Liver (tissue), 9 donors: ENCODE measurements around the gene SLIT1. TPM values are rescaled to one million over a fixed set of nuclear protein-coding genes. Genes with fewer than 3 reads are reported as not detected.

ENCODE experiments used
- DNase-seq: peaks from one replicate; pipeline ENCODE4 v3.0.0-alpha.2; 2017; ENCODE audit warnings: low spot score
- H3K27ac ChIP-seq, 2 donors: one replicate each; pipeline ENCODE4 v1.7.0; 2013; ENCODE audit warnings: inconsistent platforms in 2 of 2, low read length in 2 of 2, control low read depth in 1 of 2, low read depth in 1 of 2, mild to moderate bottlenecking in 1 of 2
- H3K27me3 ChIP-seq, 4 donors: one replicate each; pipeline versions ENCODE4 v1.6.1 to v1.7.0; 2013; ENCODE audit warnings: low read length in 3 of 4, inconsistent platforms in 1 of 4, mild to moderate bottlenecking in 1 of 4, moderate library complexity in 1 of 4; ENCODE audit not compliant: control insufficient read depth in 4 of 4, insufficient read depth in 4 of 4
- H3K36me3 ChIP-seq, 4 donors: one replicate each; pipeline versions ENCODE4 v1.6.1 to v1.7.0; 2013; ENCODE audit warnings: low read length in 3 of 4, mild to moderate bottlenecking in 3 of 4, low read depth in 1 of 4, moderate library complexity in 1 of 4; ENCODE audit not compliant: control insufficient read depth in 4 of 4, insufficient read depth in 3 of 4
- H3K4me1 ChIP-seq, 4 donors: one replicate each; pipeline versions ENCODE4 v1.6.1 to v1.7.0; 2013; ENCODE audit warnings: low read length in 3 of 4, mild to moderate bottlenecking in 3 of 4, moderate library complexity in 1 of 4; ENCODE audit not compliant: control insufficient read depth in 4 of 4, insufficient read depth in 4 of 4
- H3K4me3 ChIP-seq, 3 donors: one replicate each; pipeline versions ENCODE4 v1.6.1 to v1.7.0; 2013; ENCODE audit warnings: low read length in 3 of 3, control low read depth in 1 of 3, low read depth in 1 of 3, mild to moderate bottlenecking in 1 of 3
- H3K9ac ChIP-seq, 2 donors: one replicate each; pipeline ENCODE4 v1.7.0; 2013; ENCODE audit warnings: low read length in 2 of 2, mild to moderate bottlenecking in 2 of 2, moderate library complexity in 2 of 2, control low read depth in 1 of 2, low read depth in 1 of 2
- H3K9me3 ChIP-seq, 4 donors: one replicate each; pipeline versions ENCODE4 v1.6.1 to v1.7.0; 2013; ENCODE audit warnings: low read length in 3 of 4; ENCODE audit not compliant: control insufficient read depth in 4 of 4
- CTCF ChIP-seq: fragments of 150-350 bp; IDR thresholded peaks from 2 replicates; pipeline ENCODE4 v1.5.1; 2017; ENCODE audit warnings: improper control_type of control experiment, low read depth, low read length; ENCODE audit not compliant: missing input control
- EGR1 ChIP-seq, 2 donors: IDR thresholded peaks; 2 replicates each; pipeline ENCODE4 v1.6.1; 2016 to 2018; ENCODE audit warnings: antibody characterized with exemption in 2 of 2, low read depth in 2 of 2
- FOXA1 ChIP-seq: IDR thresholded peaks from 2 replicates; pipeline ENCODE4 v1.6.1; 2016; ENCODE audit warnings: antibody characterized with exemption
- FOXA2 ChIP-seq: IDR thresholded peaks from 2 replicates; pipeline ENCODE4 v1.6.1; 2016; ENCODE audit warnings: antibody characterized with exemption
- GABPA ChIP-seq, 2 donors: IDR thresholded peaks in 1 of 2; conservative IDR thresholded peaks in 1 of 2; 2 replicates each; pipeline ENCODE4 v1.6.1; 2016; ENCODE audit warnings: antibody characterized with exemption in 2 of 2, mild to moderate bottlenecking in 1 of 2, moderate library complexity in 1 of 2
- HNF4A ChIP-seq, 2 donors: conservative IDR thresholded peaks; 2 replicates each; pipeline ENCODE4 v1.6.1; 2016; ENCODE audit warnings: antibody characterized with exemption in 2 of 2, mild to moderate bottlenecking in 2 of 2
- JUND ChIP-seq, 2 donors: IDR thresholded peaks; 2 replicates each; pipeline ENCODE4 v1.6.1; 2016; ENCODE audit warnings: antibody characterized with exemption in 2 of 2
- NR2F2 ChIP-seq: IDR thresholded peaks from 2 replicates; pipeline ENCODE4 v1.6.1; 2016; ENCODE audit warnings: antibody characterized with exemption
- REST ChIP-seq: IDR thresholded peaks from 2 replicates; pipeline ENCODE4 v1.6.1; 2016; ENCODE audit warnings: antibody characterized with exemption, mild to moderate bottlenecking
- RXRA ChIP-seq, 2 donors: IDR thresholded peaks; 2 replicates each; pipeline ENCODE4 v1.6.1; 2017 to 2018; ENCODE audit warnings: antibody characterized with exemption in 2 of 2, mild to moderate bottlenecking in 1 of 2
- SP1 ChIP-seq: IDR thresholded peaks from 2 replicates; pipeline ENCODE4 v1.6.1; 2018; ENCODE audit warnings: antibody characterized with exemption, mild to moderate bottlenecking
- TAF1 ChIP-seq: conservative IDR thresholded peaks from 2 replicates; pipeline ENCODE4 v1.6.1; 2016; ENCODE audit warnings: antibody characterized with exemption, mild to moderate bottlenecking
- YY1 ChIP-seq: IDR thresholded peaks from 2 replicates; pipeline ENCODE4 v1.6.1; 2016; ENCODE audit warnings: antibody characterized with exemption, mild to moderate bottlenecking
- ZBTB33 ChIP-seq: IDR thresholded peaks from 2 replicates; pipeline ENCODE4 v1.6.1; 2016; ENCODE audit warnings: antibody characterized with exemption
- WGBS: extraction: QIAGEN DNeasy Blood & Tissue Kit; methylation state at CpG from one replicate; pipeline ENCODE4 v1.1.7; 2013; 5-methylcytosine and 5-hydroxymethylcytosine counted together
- polyA plus RNA-seq, 2 donors: library from polyadenylated mRNA; stranded (reverse) in 1 of 2; unstranded in 1 of 2; fragments of 200-250 nt in 1 of 2; fragments of >200 nt in 1 of 2; fragmentation: Nextera tagmentation in 1 of 2; extraction: Ambion mirVana in 1 of 2; gene quantifications; one replicate each; pipeline versions ENCODE4 v1.2.1 to v1.2.3, GENCODE V29; 2013 to 2015
- total RNA-seq, 2 donors: library from RNA; depleted of rRNA; stranded (reverse); fragments of >200 nt; gene quantifications; one replicate each; pipeline ENCODE4 v1.2.3, GENCODE V29; 2014
- TF ChIP-seq, protein P1 (sequence below): IDR thresholded peaks from 2 replicates; pipeline ENCODE4 v1.6.1; 2016; ENCODE audit warnings: antibody characterized with exemption
- TF ChIP-seq, protein P2 (sequence below): IDR thresholded peaks from 2 replicates; pipeline ENCODE4 v1.6.1; 2016; ENCODE audit warnings: antibody characterized with exemption
- donor health status: healthy.
- donor health status: healthy.
- donor health status: healthy.
- donor health status: healthy.
- donor health status: healthy.

The SLIT1 gene
- total and polyA plus RNA-seq, 4 donors = under 0.01 to 0.14 (median 0.06) TPM

DNA sequence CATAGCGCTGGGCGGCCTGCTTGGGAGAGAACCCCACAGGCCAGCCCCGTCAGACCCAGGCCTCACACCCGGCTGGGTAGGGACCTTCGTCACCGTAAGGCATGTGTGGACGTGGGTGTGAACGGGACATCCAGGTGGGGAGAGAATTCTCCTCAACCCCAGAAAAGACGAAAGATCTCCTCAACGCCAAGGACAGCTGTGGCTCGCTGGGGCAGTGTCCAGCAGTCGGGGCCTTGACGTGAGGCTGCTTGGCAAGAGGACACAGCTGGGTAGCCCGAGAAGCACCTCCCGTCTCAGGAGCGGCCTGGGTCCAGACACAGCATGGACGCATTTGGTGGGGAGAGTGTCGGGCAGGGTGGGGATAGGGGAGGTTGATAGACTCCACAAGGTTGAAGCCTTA, 1.2 kb upstream of the SLIT1 start:
- Histone ChIP-seq H3K9ac (no peak overlapping the region), H3K36me3 (no peaks in the 10 kb centered on the region), H3K9me3 (no peaks in the 10 kb centered on the region), H3K27me3 (peaks cover 4 to 16% (median 5%) of the 10 kb centered on the region in 4 donors), H3K27ac (no peak overlapping the region), H3K4me1 (peaks cover 5 to 8% (median 6%) of the 10 kb centered on the region in 4 donors), H3K4me3 (no peak overlapping the region)
- no peak for TF ChIP-seq GABPA (IDR thresholded peaks at IDR 0.05 in 1 of 2, conservative IDR thresholded peaks at IDR 0.05 in 1 of 2)
- TF ChIP-seq REST = no peak
- no peak for TF ChIP-seq YY1
- TF ChIP-seq TAF1 = no peak
- no peak for TF ChIP-seq NR2F2
- no peak for TF ChIP-seq FOXA1
- no peak for TF ChIP-seq ZBTB33
- TF ChIP-seq JUND (IDR thresholded peaks at IDR 0.05) = no peak
- TF ChIP-seq, protein P1, sequence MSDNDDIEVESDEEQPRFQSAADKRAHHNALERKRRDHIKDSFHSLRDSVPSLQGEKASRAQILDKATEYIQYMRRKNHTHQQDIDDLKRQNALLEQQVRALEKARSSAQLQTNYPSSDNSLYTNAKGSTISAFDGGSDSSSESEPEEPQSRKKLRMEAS = no peak
- no peak for TF ChIP-seq HNF4A (conservative IDR thresholded peaks at IDR 0.05)
- TF ChIP-seq SP1 = no peak
- no peak for TF ChIP-seq RXRA (IDR thresholded peaks at IDR 0.05)
- TF ChIP-seq EGR1 (IDR thresholded peaks at IDR 0.05; ENCODE audit: low read depth in 2 of 2) = no peak
- TF ChIP-seq FOXA2 = no peak
- TF ChIP-seq CTCF = no peak
- TF ChIP-seq, protein P2, sequence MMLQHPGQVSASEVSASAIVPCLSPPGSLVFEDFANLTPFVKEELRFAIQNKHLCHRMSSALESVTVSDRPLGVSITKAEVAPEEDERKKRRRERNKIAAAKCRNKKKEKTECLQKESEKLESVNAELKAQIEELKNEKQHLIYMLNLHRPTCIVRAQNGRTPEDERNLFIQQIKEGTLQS = no peak
- WGBS = 82% methylated on average over 18 of the region's 18 CpGs
- DNase-seq = no peak

DNA sequence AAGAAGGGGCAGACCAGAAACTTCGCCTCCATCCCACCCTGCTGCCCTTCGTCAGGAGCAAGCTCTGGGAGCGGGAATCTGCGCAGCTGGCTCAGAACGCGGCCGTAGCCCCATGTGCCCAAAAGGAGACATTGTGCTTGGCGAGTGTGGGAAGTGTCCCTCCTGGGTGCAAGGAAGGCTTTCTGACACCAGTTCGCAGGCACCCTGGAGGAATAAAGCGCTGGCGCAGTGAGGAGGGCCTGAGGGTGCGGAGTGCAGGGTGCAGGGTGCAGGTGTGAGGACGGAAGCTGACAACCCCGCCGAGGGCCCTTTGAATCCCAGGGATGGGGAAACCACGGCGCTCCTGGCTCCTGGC, 811 bp downstream of the SLIT1 start:
- Histone ChIP-seq H3K27ac (no peak overlapping the region), H3K27me3 (peaks cover 4 to 16% (median 5%) of the 10 kb centered on the region in 4 donors), H3K9ac (no peak overlapping the region), H3K4me3 (no peak overlapping the region), H3K9me3 (no peaks in the 10 kb centered on the region), H3K4me1 (peaks cover 5 to 8% (median 6%) of the 10 kb centered on the region in 4 donors), H3K36me3 (no peaks in the 10 kb centered on the region)
- TF ChIP-seq NR2F2 (no peak), HNF4A (conservative IDR thresholded peaks at IDR 0.05) (no peak), YY1 (no peak), EGR1 (IDR thresholded peaks at IDR 0.05; ENCODE audit: low read depth in 2 of 2) (no peak), FOXA2 (no peak), CTCF (no peak), FOXA1 (no peak), GABPA (IDR thresholded peaks at IDR 0.05 in 1 of 2, conservative IDR thresholded peaks at IDR 0.05 in 1 of 2) (no peak), REST (no peak), TAF1 (no peak), RXRA (IDR thresholded peaks at IDR 0.05) (no peak), SP1 (no peak)
- TF ChIP-seq, protein P1 = no peak
- 13% methylated on average over 17 of the region's 17 CpGs for WGBS
- DNase-seq = no peak
